ENCODE data around the gene TBC1D8.

TBC1D8 gene

GRCh38 chr2:101147062-101147461 is 4.1 kb downstream of the TBC1D8 start:
- Histone ChIP-seq H3K27me3 (ENCODE audit: insufficient read depth, insufficient read length) (no peaks in the 10 kb centered on the region), H3K4me3 (ENCODE audit: insufficient read length, low read depth) (no peak overlapping the region), H3K36me3 (ENCODE audit: insufficient read depth, insufficient read length, low read length) (no peaks in the 10 kb centered on the region), H3K4me1 (ENCODE audit: insufficient read depth, insufficient read length) (peaks cover 4% of the 10 kb centered on the region), H3K9ac (ENCODE audit: insufficient read length, low read depth) (no peak overlapping the region), H3K9me3 (ENCODE audit: insufficient read depth, low read length) (peaks cover 5% of the 10 kb centered on the region)
- TF ChIP-seq ZNF274 (IDR thresholded peaks at IDR 0.05; ENCODE audit: low read depth, low read length): no peak
- no peak for TF ChIP-seq YY1 (IDR thresholded peaks at IDR 0.05; ENCODE audit: insufficient read depth, insufficient read length)
- no peak for TF ChIP-seq SUZ12 (IDR thresholded peaks at IDR 0.05; ENCODE audit: extremely low read depth, insufficient read depth, insufficient read length)
- no peak for DNase-seq (ENCODE audit: low read depth, low spot score)

DNA sequence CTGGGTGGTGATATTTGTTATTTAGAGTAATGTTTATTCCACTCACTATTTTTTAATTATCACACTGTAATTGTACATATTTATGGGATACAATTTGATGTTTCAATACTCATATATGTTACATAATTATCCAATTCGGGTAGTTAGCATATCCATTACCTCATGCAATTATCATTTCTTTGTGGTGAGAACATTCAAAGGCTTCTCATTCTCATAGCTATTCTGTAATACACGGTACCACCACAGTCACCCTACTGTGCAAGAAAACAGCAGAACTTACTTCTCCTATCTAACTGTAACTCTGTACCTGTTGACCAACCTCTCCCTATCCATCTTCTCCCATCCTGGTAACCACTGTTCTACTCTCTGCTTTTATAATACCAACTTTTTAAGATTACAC is 4.6 kb downstream of the TBC1D8 start:
- Histone ChIP-seq H3K27me3 (ENCODE audit: insufficient read depth, insufficient read length) (no peaks in the 10 kb centered on the region), H3K36me3 (ENCODE audit: insufficient read depth, insufficient read length, low read length) (no peaks in the 10 kb centered on the region), H3K4me1 (ENCODE audit: insufficient read depth, insufficient read length) (peaks cover 4% of the 10 kb centered on the region), H3K4me3 (ENCODE audit: insufficient read length, low read depth) (no peak overlapping the region), H3K9me3 (ENCODE audit: insufficient read depth, low read length) (peaks cover 6% of the 10 kb centered on the region), H3K9ac (ENCODE audit: insufficient read length, low read depth) (no peak overlapping the region)
- TF ChIP-seq ZNF274 (IDR thresholded peaks at IDR 0.05; ENCODE audit: low read depth, low read length) (no peak), SUZ12 (IDR thresholded peaks at IDR 0.05; ENCODE audit: extremely low read depth, insufficient read depth, insufficient read length) (no peak), YY1 (IDR thresholded peaks at IDR 0.05; ENCODE audit: insufficient read depth, insufficient read length) (no peak)
- DNase-seq (ENCODE audit: low read depth, low spot score): no peak

DNA sequence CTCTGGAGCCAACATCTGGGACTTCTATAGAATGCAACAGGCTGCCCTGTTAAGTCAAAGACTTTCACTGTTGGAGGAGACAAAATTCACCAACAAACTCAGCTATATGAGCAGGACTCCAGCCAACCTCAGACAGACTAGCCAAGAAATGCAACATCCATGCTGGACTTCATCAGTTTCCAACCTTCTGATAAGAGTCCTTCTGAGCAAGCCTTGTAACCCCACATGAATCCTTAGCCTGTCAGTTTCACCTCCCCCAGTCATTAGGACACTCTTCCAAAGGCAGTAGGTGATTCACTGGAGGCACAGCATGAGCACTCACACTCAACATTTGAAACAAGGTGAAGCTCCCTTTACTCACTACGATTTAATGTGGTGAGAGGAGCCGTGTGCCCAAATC is 5.8 kb downstream of the TBC1D8 start:
- Histone ChIP-seq H3K36me3 (ENCODE audit: insufficient read depth, insufficient read length, low read length) (no peaks in the 10 kb centered on the region), H3K4me3 (ENCODE audit: insufficient read length, low read depth) (no peak overlapping the region), H3K9ac (ENCODE audit: insufficient read length, low read depth) (no peak overlapping the region), H3K27me3 (ENCODE audit: insufficient read depth, insufficient read length) (no peaks in the 10 kb centered on the region), H3K4me1 (ENCODE audit: insufficient read depth, insufficient read length) (peaks cover 4% of the 10 kb centered on the region), H3K9me3 (ENCODE audit: insufficient read depth, low read length) (peaks cover 6% of the 10 kb centered on the region)
- no peak for DNase-seq (ENCODE audit: low read depth, low spot score)
- TF ChIP-seq SUZ12 (IDR thresholded peaks at IDR 0.05; ENCODE audit: extremely low read depth, insufficient read depth, insufficient read length) (no peak), ZNF274 (IDR thresholded peaks at IDR 0.05; ENCODE audit: low read depth, low read length) (no peak), YY1 (IDR thresholded peaks at IDR 0.05; ENCODE audit: insufficient read depth, insufficient read length) (no peak)

DNA sequence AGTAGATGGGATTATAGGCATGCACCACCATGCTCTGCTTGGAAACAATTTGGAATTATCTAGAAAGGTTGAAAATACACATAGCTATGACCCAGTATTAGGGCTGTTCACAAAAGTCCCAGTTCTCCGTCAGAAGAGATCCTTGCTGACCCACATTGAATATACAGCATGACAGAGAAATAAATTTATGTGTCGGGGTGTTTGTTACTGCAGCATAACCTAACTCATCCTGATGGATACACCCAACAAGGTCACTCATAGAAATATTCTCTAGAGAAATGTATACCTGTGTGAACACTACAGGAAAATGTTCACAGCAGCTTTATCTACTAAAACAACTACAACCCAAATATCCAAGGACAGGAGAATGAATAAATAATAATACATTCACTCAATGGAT is 9.0 kb downstream of the TBC1D8 start:
- Histone ChIP-seq H3K9me3 (ENCODE audit: insufficient read depth, low read length) (peaks cover 6% of the 10 kb centered on the region), H3K27me3 (ENCODE audit: insufficient read depth, insufficient read length) (no peaks in the 10 kb centered on the region), H3K36me3 (ENCODE audit: insufficient read depth, insufficient read length, low read length) (no peaks in the 10 kb centered on the region), H3K4me3 (ENCODE audit: insufficient read length, low read depth) (no peak overlapping the region), H3K4me1 (ENCODE audit: insufficient read depth, insufficient read length) (no peaks in the 10 kb centered on the region), H3K9ac (ENCODE audit: insufficient read length, low read depth) (no peak overlapping the region)
- DNase-seq (ENCODE audit: low read depth, low spot score): no peak
- TF ChIP-seq ZNF274 (IDR thresholded peaks at IDR 0.05; ENCODE audit: low read depth, low read length) (no peak), SUZ12 (IDR thresholded peaks at IDR 0.05; ENCODE audit: extremely low read depth, insufficient read depth, insufficient read length) (no peak), YY1 (IDR thresholded peaks at IDR 0.05; ENCODE audit: insufficient read depth, insufficient read length) (no peak)

GRCh38 chr2:101140978-101141655 is 10.1 kb downstream of the TBC1D8 start:
- peaks cover 6% of the 10 kb centered on the region for H3K9me3 ChIP-seq (ENCODE audit: insufficient read depth, low read length)
- TF ChIP-seq ZNF274 (IDR thresholded peaks at IDR 0.05; ENCODE audit: low read depth, low read length): no peak
- TF ChIP-seq YY1 (IDR thresholded peaks at IDR 0.05; ENCODE audit: insufficient read depth, insufficient read length): no peak
- TF ChIP-seq SUZ12 (IDR thresholded peaks at IDR 0.05; ENCODE audit: extremely low read depth, insufficient read depth, insufficient read length): no peak
- no peak overlapping the region for H3K4me3 ChIP-seq (ENCODE audit: insufficient read length, low read depth)
- no peaks in the 10 kb centered on the region for H3K4me1 ChIP-seq (ENCODE audit: insufficient read depth, insufficient read length)
- H3K9ac ChIP-seq (ENCODE audit: insufficient read length, low read depth): no peak overlapping the region
- H3K27me3 ChIP-seq (ENCODE audit: insufficient read depth, insufficient read length): no peaks in the 10 kb centered on the region
- no peak for DNase-seq (ENCODE audit: low read depth, low spot score)
- H3K36me3 ChIP-seq (ENCODE audit: insufficient read depth, insufficient read length, low read length): no peaks in the 10 kb centered on the region

DNA sequence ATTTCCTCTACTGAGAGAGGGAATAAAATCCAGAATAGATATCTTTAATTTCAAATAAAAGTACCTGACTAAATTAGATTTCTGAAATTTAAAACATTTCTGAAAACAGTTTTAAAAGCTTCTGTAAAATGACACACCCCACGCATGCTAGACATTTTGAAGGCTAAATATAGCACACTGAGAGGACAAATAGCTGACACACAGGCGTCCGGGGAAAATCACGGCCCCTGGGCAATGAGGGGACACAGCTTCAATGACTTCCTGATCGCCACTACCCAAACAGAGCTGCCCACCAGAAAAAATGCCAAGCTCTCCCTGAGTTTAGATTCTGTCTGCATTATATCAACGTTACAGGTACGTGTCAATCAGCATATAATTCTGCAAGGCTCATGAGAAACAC is 10.9 kb downstream of the TBC1D8 start:
- no peaks in the 10 kb centered on the region for H3K4me1 ChIP-seq (ENCODE audit: insufficient read depth, insufficient read length)
- no peak overlapping the region for H3K9ac ChIP-seq (ENCODE audit: insufficient read length, low read depth)
- TF ChIP-seq SUZ12 (IDR thresholded peaks at IDR 0.05; ENCODE audit: extremely low read depth, insufficient read depth, insufficient read length) (no peak), YY1 (IDR thresholded peaks at IDR 0.05; ENCODE audit: insufficient read depth, insufficient read length) (no peak), ZNF274 (IDR thresholded peaks at IDR 0.05; ENCODE audit: low read depth, low read length) (no peak)
- no peaks in the 10 kb centered on the region for H3K36me3 ChIP-seq (ENCODE audit: insufficient read depth, insufficient read length, low read length)
- peaks cover 6% of the 10 kb centered on the region for H3K9me3 ChIP-seq (ENCODE audit: insufficient read depth, low read length)
- H3K4me3 ChIP-seq (ENCODE audit: insufficient read length, low read depth): no peak overlapping the region
- H3K27me3 ChIP-seq (ENCODE audit: insufficient read depth, insufficient read length): no peaks in the 10 kb centered on the region
- no peak for DNase-seq (ENCODE audit: low read depth, low spot score)

DNA sequence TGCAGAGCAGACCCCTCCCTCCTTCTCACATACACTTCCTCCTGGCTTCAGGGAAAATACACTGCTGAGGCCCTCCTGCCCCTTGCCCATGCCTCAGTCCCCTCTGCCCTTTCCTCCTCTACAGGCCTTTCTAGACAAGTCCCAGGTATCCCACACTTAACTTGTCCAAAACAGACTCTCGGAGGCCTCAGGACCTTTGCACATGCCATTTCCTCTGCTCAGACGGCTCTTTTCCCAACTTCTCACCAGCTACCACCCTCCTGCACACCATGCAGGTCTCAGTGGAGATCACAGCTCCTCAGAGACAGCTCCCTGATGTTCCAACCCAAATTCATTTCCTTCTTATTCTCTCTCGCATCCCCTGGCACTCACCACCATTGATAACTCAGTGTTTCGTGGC is 11.7 kb downstream of the TBC1D8 start:
- TF ChIP-seq SUZ12 (IDR thresholded peaks at IDR 0.05; ENCODE audit: extremely low read depth, insufficient read depth, insufficient read length) (no peak), ZNF274 (IDR thresholded peaks at IDR 0.05; ENCODE audit: low read depth, low read length) (no peak), YY1 (IDR thresholded peaks at IDR 0.05; ENCODE audit: insufficient read depth, insufficient read length) (no peak)
- no peaks in the 10 kb centered on the region for H3K4me1 ChIP-seq (ENCODE audit: insufficient read depth, insufficient read length)
- DNase-seq (ENCODE audit: low read depth, low spot score): no peak
- no peak overlapping the region for H3K9ac ChIP-seq (ENCODE audit: insufficient read length, low read depth)
- peaks cover 6% of the 10 kb centered on the region for H3K9me3 ChIP-seq (ENCODE audit: insufficient read depth, low read length)
- no peaks in the 10 kb centered on the region for H3K36me3 ChIP-seq (ENCODE audit: insufficient read depth, insufficient read length, low read length)
- H3K4me3 ChIP-seq (ENCODE audit: insufficient read length, low read depth): no peak overlapping the region
- no peaks in the 10 kb centered on the region for H3K27me3 ChIP-seq (ENCODE audit: insufficient read depth, insufficient read length)

All from NT2/D1 (cell line).